HEK293 (cell line): ENCODE data around the gene MXRA8.

Source experiments
- CTCF ChIA-PET: fragments of 350-600 bp; formaldehyde crosslinking; extraction: SDS; loops from one replicate; lab custom pipeline; 2021; ENCODE audit warnings: antibody characterized with exemption; lab: Yijun Ruan, JAX
- POLR2A ChIA-PET: fragments of 300-600 bp; formaldehyde crosslinking; extraction: SDS; loops from one replicate; lab custom pipeline; 2020; ENCODE audit warnings: antibody characterized with exemption, inconsistent platforms; lab: Yijun Ruan, JAX
- H3K27ac ChIP-seq: fragments of 200-500 bp; sonication (Bioruptor generic); 2 replicates; pipeline ENCODE4 v1.5.1; 2014; ENCODE audit warnings: low read depth, low read length, control low read depth, inconsistent platforms; ENCODE audit errors: extremely low read depth
- H3K36me3 ChIP-seq, 2 experiments: fragments of 200-500 bp in 1 of 2; sonication (Bioruptor generic) in 1 of 2; 1 replicate in 1 of 2; 2 replicates in 1 of 2; pipeline ENCODE4 v1.5.1; 2014 to 2017; ENCODE audit warnings: inconsistent platforms in 2 of 2, low read length in 2 of 2; ENCODE audit not compliant: control insufficient read depth in 2 of 2, insufficient read depth in 1 of 2
- H3K4me1 ChIP-seq: fragments of 200-500 bp; sonication (Bioruptor generic); 2 replicates; pipeline ENCODE4 v1.5.1; 2014; ENCODE audit warnings: mild to moderate bottlenecking, low read length, inconsistent platforms; ENCODE audit not compliant: control insufficient read depth, insufficient read depth
- H3K4me3 ChIP-seq: 2 replicates; pipeline ENCODE4 v1.5.1; 2011; ENCODE audit warnings: low read depth, mild to moderate bottlenecking, control low read depth, low read length, moderate library complexity
- H3K9me3 ChIP-seq: fragments of 200-500 bp; sonication (Bioruptor generic); 2 replicates; pipeline ENCODE4 v1.5.1; 2014; ENCODE audit warnings: low read depth, low read length, inconsistent platforms; ENCODE audit not compliant: control insufficient read depth, insufficient read depth
- HOXA7 ChIP-seq: sonication (generic); formaldehyde crosslinking; IDR thresholded peaks from 2 replicates; pipeline ENCODE4 v1.8.1; 2022; ENCODE audit warnings: missing genetic modification reagents, borderline replicate concordance
- IKZF3 ChIP-seq: fragments of 450-650 bp; IDR thresholded peaks from 2 replicates; pipeline ENCODE4 v1.5.0; 2018; ENCODE audit warnings: missing biosample characterization, mild to moderate bottlenecking, missing genetic modification characterization, moderate library complexity
- RBAK ChIP-seq: fragments of 450-650 bp; formaldehyde crosslinking; IDR thresholded peaks from 2 replicates; pipeline ENCODE4 v1.5.1; 2016; ENCODE audit warnings: missing biosample characterization, missing genetic modification characterization
- SP3 ChIP-seq: fragments of 450-650 bp; formaldehyde crosslinking; IDR thresholded peaks from 2 replicates; pipeline ENCODE4 v1.5.1; 2016; ENCODE audit warnings: missing biosample characterization, missing genetic modification characterization
- ZEB2 ChIP-seq: fragments of 450-650 bp; formaldehyde crosslinking; IDR thresholded peaks from 2 replicates; pipeline ENCODE4 v1.5.1; 2016; ENCODE audit warnings: missing biosample characterization, missing genetic modification characterization
- ZNF140 ChIP-seq: fragments of 450-650 bp; formaldehyde crosslinking; IDR thresholded peaks from 2 replicates; pipeline ENCODE4 v1.5.1; 2016; ENCODE audit warnings: missing biosample characterization, missing genetic modification characterization
- ZNF16 ChIP-seq: fragments of 450-650 bp; formaldehyde crosslinking; IDR thresholded peaks from 2 replicates; pipeline ENCODE4 v1.5.1; 2016; ENCODE audit warnings: low read depth, missing biosample characterization, missing genetic modification characterization
- ZNF214 ChIP-seq: fragments of 450-650 bp; formaldehyde crosslinking; IDR thresholded peaks from 2 replicates; pipeline ENCODE4 v1.5.1; 2017; ENCODE audit warnings: missing biosample characterization, mild to moderate bottlenecking, missing genetic modification characterization, borderline replicate concordance
- ZNF510 ChIP-seq: fragments of 450-650 bp; formaldehyde crosslinking; IDR thresholded peaks from 2 replicates; pipeline ENCODE4 v1.5.1; 2018; ENCODE audit warnings: mild to moderate bottlenecking, missing genetic modification characterization, missing biosample characterization; ENCODE audit not compliant: insufficient replicate concordance
- ZNF555 ChIP-seq: fragments of 450-650 bp; formaldehyde crosslinking; conservative IDR thresholded peaks from 2 replicates; pipeline ENCODE4 v1.5.1; 2017; ENCODE audit warnings: missing biosample characterization, mild to moderate bottlenecking, missing genetic modification characterization, inconsistent platforms
- ZNF626 ChIP-seq: fragments of 450-650 bp; sonication (Bioruptor Pico); formaldehyde crosslinking; IDR thresholded peaks from 2 replicates; pipeline ENCODE4 v1.5.1; 2018; ENCODE audit warnings: missing biosample characterization, missing genetic modification characterization, inconsistent platforms
- ZNF677 ChIP-seq: fragments of 450-650 bp; IDR thresholded peaks from 2 replicates; pipeline ENCODE4 v1.5.0; 2018; ENCODE audit warnings: missing biosample characterization, mild to moderate bottlenecking, missing genetic modification characterization, moderate library complexity
- ZNF701 ChIP-seq: fragments of 450-650 bp; formaldehyde crosslinking; IDR thresholded peaks from 2 replicates; pipeline ENCODE4 v1.5.1; 2016; ENCODE audit warnings: missing biosample characterization, missing genetic modification characterization
- TF ChIP-seq, protein P1 (sequence below): fragments of 450-650 bp; formaldehyde crosslinking; conservative IDR thresholded peaks from 2 replicates; pipeline ENCODE4 v1.5.1; 2016; ENCODE audit warnings: low read depth, missing biosample characterization, missing genetic modification characterization
- TF ChIP-seq, protein P2 (sequence below): fragments of 450-650 bp; formaldehyde crosslinking; conservative IDR thresholded peaks from 2 replicates; pipeline ENCODE4 v1.5.1; 2016; ENCODE audit warnings: low read depth, missing biosample characterization, missing genetic modification characterization

MXRA8 gene

DNA sequence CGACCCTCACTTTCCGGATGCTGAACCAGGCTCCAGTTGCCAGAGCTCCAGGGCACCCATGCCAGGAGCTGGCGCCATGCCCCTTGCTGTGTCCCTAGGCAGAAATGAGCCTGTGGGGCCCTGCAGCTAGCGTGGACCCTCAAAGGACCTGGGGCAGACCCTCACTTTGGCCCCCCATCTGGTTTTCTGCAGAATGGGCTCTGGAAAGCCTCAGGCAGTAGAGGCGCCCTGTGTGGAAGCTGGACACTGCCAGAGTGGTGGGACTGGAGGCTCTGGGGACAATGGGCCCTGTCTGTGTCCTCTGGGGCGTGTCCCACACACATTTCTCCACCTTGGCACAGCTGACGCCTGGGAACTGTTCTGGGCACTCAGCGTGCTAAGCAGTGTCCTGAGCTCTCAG, 22.9 kb upstream of the MXRA8 start (continued):
- TF ChIP-seq, protein P1, sequence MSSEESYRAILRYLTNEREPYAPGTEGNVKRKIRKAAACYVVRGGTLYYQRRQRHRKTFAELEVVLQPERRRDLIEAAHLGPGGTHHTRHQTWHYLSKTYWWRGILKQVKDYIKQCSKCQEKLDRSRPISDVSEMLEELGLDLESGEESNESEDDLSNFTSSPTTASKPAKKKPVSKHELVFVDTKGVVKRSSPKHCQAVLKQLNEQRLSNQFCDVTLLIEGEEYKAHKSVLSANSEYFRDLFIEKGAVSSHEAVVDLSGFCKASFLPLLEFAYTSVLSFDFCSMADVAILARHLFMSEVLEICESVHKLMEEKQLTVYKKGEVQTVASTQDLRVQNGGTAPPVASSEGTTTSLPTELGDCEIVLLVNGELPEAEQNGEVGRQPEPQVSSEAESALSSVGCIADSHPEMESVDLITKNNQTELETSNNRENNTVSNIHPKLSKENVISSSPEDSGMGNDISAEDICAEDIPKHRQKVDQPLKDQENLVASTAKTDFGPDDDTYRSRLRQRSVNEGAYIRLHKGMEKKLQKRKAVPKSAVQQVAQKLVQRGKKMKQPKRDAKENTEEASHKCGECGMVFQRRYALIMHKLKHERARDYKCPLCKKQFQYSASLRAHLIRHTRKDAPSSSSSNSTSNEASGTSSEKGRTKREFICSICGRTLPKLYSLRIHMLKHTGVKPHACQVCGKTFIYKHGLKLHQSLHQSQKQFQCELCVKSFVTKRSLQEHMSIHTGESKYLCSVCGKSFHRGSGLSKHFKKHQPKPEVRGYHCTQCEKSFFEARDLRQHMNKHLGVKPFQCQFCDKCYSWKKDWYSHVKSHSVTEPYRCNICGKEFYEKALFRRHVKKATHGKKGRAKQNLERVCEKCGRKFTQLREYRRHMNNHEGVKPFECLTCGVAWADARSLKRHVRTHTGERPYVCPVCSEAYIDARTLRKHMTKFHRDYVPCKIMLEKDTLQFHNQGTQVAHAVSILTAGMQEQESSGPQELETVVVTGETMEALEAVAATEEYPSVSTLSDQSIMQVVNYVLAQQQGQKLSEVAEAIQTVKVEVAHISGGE (tag by site-specific recombination) = no peak
- no peak for TF ChIP-seq ZNF555 (tag by site-specific recombination)
- TF ChIP-seq ZNF16 (tag by site-specific recombination) = no peak
- TF ChIP-seq ZNF677 (tag by site-specific recombination) = no peak
- TF ChIP-seq, protein P2, sequence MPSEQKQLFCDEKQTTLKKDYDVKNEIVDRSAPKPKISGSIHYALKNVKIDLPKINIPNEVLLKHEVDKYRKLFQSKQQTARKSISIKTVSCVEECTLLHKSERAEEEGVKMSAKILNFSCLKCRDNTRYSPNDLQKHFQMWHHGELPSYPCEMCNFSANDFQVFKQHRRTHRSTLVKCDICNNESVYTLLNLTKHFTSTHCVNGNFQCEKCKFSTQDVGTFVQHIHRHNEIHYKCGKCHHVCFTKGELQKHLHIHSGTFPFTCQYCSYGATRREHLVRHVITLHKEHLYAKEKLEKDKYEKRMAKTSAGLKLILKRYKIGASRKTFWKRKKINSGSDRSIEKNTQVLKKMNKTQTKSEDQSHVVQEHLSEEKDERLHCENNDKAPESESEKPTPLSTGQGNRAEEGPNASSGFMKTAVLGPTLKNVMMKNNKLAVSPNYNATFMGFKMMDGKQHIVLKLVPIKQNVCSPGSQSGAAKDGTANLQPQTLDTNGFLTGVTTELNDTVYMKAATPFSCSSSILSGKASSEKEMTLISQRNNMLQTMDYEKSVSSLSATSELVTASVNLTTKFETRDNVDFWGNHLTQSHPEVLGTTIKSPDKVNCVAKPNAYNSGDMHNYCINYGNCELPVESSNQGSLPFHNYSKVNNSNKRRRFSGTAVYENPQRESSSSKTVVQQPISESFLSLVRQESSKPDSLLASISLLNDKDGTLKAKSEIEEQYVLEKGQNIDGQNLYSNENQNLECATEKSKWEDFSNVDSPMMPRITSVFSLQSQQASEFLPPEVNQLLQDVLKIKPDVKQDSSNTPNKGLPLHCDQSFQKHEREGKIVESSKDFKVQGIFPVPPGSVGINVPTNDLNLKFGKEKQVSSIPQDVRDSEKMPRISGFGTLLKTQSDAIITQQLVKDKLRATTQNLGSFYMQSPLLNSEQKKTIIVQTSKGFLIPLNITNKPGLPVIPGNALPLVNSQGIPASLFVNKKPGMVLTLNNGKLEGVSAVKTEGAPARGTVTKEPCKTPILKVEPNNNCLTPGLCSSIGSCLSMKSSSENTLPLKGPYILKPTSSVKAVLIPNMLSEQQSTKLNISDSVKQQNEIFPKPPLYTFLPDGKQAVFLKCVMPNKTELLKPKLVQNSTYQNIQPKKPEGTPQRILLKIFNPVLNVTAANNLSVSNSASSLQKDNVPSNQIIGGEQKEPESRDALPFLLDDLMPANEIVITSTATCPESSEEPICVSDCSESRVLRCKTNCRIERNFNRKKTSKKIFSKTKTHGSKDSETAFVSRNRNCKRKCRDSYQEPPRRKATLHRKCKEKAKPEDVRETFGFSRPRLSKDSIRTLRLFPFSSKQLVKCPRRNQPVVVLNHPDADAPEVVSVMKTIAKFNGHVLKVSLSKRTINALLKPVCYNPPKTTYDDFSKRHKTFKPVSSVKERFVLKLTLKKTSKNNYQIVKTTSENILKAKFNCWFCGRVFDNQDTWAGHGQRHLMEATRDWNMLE = no peak
- TF ChIP-seq SP3 (tag by site-specific recombination) = no peak
- TF ChIP-seq, all 188 proteins: peak for 0

DNA sequence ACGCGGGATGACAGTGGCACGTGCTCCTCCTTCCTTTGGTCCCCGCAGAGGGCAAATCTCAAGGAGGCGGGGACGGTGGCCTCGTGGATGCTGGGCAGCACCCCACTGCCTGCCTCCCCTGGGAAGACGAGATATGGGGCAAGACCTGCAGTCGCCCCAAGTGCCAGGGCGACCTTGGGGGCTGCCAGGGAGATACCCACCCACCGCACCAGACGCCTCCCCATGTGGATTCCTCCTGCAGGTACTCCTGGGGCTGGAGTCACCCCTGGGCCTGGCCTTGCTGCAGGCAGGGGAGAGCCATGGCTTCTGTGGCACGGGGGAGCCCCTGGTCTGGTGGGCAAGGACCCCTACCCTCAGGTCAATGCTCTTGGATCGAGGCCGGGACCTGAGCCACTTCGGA, 22.5 kb upstream of the MXRA8 start:
- ChIA-PET POLR2A (interaction anchor here (1.1 kb wide), 1 partner anchor 19 kb away, joined by 4 read pairs; the partner anchor contains the start of gene CCNL2), CTCF (interaction anchor here (0.6 kb wide), 2 partner anchors 18 to 27 kb away, joined by 3 to 4 read pairs; partner anchors contain the start of gene CCNL2)
- Histone ChIP-seq H3K4me1 (no peaks in the 10 kb centered on the region), H3K4me3 (no peak overlapping the region), H3K9me3 (no peaks in the 10 kb centered on the region), H3K27ac (no peak overlapping the region), H3K36me3 (peaks cover 3 to 49% of the 10 kb centered on the region in 2 experiments; a peak in 2 of 3 replicates)
- TF ChIP-seq ZNF510 (tag by site-specific recombination) (no peak), ZNF701 (tag by site-specific recombination) (no peak), ZNF214 (no peak), RBAK (tag by site-specific recombination) (no peak), IKZF3 (tag by site-specific recombination) (no peak), ZNF626 (tag by site-specific recombination) (no peak), ZEB2 (tag by site-specific recombination) (no peak), ZNF140 (tag by site-specific recombination) (no peak), HOXA7 (CRISPR knock-in tag) (no peak), ZNF16 (tag by site-specific recombination) (no peak), ZNF555 (tag by site-specific recombination) (no peak)
- TF ChIP-seq, all 188 proteins: peak for 0
